Panc1 (cell line): ENCODE measurements around the gene MDM2. TPM values are rescaled to one million over a fixed set of nuclear protein-coding genes. Genes with fewer than 3 reads are reported as not detected.

Experiments used
- ATAC-seq: fragments of 200-7000 bp; cut with Tn5 transposase; 2 replicates; pipeline ENCODE4 v1.9.1; 2020; ENCODE audit warnings: mild to moderate bottlenecking, moderate library complexity
- BruUV-seq: library from RNA; stranded (reverse); fragments of 400-500 nt; replicated peaks from 2 replicates; lab custom pipeline; 2021; lab: Mats Ljungman, UMichigan
- CTCF ChIA-PET: fragments of 300-600 bp; sonication (Branson Sonifier 250); formaldehyde crosslinking; loops from one replicate; lab custom pipeline; 2022; ENCODE audit warnings: antibody characterized with exemption; lab: Charles Lee
- POLR2A ChIA-PET: fragments of 300-600 bp; sonication (Branson Sonifier 250); formaldehyde crosslinking; loops from one replicate; lab custom pipeline; 2022; ENCODE audit warnings: antibody characterized with exemption; lab: Charles Lee
- DNase-seq: peaks from one replicate; pipeline ENCODE4 v3.0.0-alpha.2; 2010; ENCODE audit warnings: low read depth, low spot score
- H3K27ac ChIP-seq: 2 replicates; pipeline ENCODE4 v1.5.1; 2011; ENCODE audit warnings: mild to moderate bottlenecking, low read length, inconsistent platforms
- H3K27me3 ChIP-seq: fragments of 200-500 bp; sonication (Bioruptor generic); 2 replicates; pipeline ENCODE4 v1.6.0; 2014; ENCODE audit warnings: low read length, inconsistent platforms; ENCODE audit not compliant: control insufficient read depth, insufficient read depth
- H3K36me3 ChIP-seq: fragments of 200-500 bp; sonication (Bioruptor generic); 2 replicates; pipeline ENCODE4 v1.5.1; 2014; ENCODE audit warnings: inconsistent platforms, mild to moderate bottlenecking, low read length, moderate library complexity; ENCODE audit not compliant: control insufficient read depth, insufficient read depth
- H3K4me1 ChIP-seq: 2 replicates; pipeline ENCODE4 v1.5.1; 2011; ENCODE audit warnings: inconsistent platforms, mild to moderate bottlenecking, low read length, moderate library complexity; ENCODE audit not compliant: control insufficient read depth, insufficient read depth
- H3K4me3 ChIP-seq, 2 experiments: 2 replicates each; pipeline ENCODE4 v1.5.1; 2011 to 2012; ENCODE audit warnings: low read depth in 2 of 2, low read length in 2 of 2, mild to moderate bottlenecking in 2 of 2, inconsistent platforms in 1 of 2, moderate library complexity in 1 of 2
- H3K9me3 ChIP-seq: fragments of 200-500 bp; sonication (Bioruptor generic); 2 replicates; pipeline ENCODE4 v1.5.1; 2014; ENCODE audit warnings: low read depth, mild to moderate bottlenecking, inconsistent platforms, low read length, moderate library complexity; ENCODE audit not compliant: control insufficient read depth, insufficient read depth
- POLR2AphosphoS5 ChIP-seq: IDR thresholded peaks from 2 replicates; pipeline ENCODE4 v1.6.1; 2012; ENCODE audit warnings: mild to moderate bottlenecking, low read depth, low read length, moderate library complexity
- REST ChIP-seq, 2 experiments: IDR thresholded peaks; 2 replicates each; pipeline ENCODE4 v1.6.1; 2011 to 2012; ENCODE audit warnings: low read depth in 2 of 2, control low read depth in 1 of 2, low read length in 1 of 2, mild to moderate bottlenecking in 1 of 2, moderate library complexity in 1 of 2; ENCODE audit not compliant: insufficient read depth in 1 of 2
- SIN3A ChIP-seq: IDR thresholded peaks from 2 replicates; pipeline ENCODE4 v1.6.1; 2012; ENCODE audit warnings: low read depth, mild to moderate bottlenecking, low read length, moderate library complexity, borderline replicate concordance; ENCODE audit not compliant: insufficient read depth
- TCF7L2 ChIP-seq: IDR thresholded peaks from 2 replicates; pipeline ENCODE4 v1.6.1; 2011; ENCODE audit warnings: mild to moderate bottlenecking, low read depth, low read length, inconsistent platforms
- in situ Hi-C: cut with HindIII; loops from 2 replicates; pipeline ENCODE4 v1.10.0; 2016; ENCODE audit warnings: low sequenced_read_pairs, low pct_unique_long_range_greater_than_20kb
- intact Hi-C: fragments of 100-400 bp; cut with micrococcal nuclease; formaldehyde crosslinking; loops from one replicate; pipeline ENCODE4 v1.10.0; 2022; ENCODE audit not compliant: unreplicated experiment
- total RNA-seq: library from RNA; stranded (reverse); gene quantifications from one replicate; pipeline ENCODE4 v1.2.1, GENCODE V29; 2021; ENCODE audit not compliant: unreplicated experiment

Gene MDM2
- total RNA-seq, 1 experiment from 2014 or later = 101 TPM

GRCh38 chr12:68790081-68790951, 17.7 kb upstream of the MDM2 start:
- Histone ChIP-seq H3K27ac (no peak overlapping the region), H3K36me3 (no peaks in the 10 kb centered on the region), H3K4me3 (no peak overlapping the region), H3K27me3 (no peaks in the 10 kb centered on the region), H3K9me3 (no peaks in the 10 kb centered on the region), H3K4me1 (no peaks in the 10 kb centered on the region)
- CTCF ChIA-PET = no interaction called here
- in situ Hi-C loops = no loop called here
- ATAC-seq = no peak
- POLR2A ChIA-PET = no interaction called here
- intact Hi-C loops = no loop called here
- DNase-seq = no peak
- no TSS peak for BruUV-seq
- TF ChIP-seq REST (IDR thresholded peaks at IDR 0.05; ENCODE audit: insufficient read depth in 1 of 2, low read depth in 2 of 2, low read length in 1 of 2) = no peak

- in situ Hi-C loops = no loop called here
- no peaks in the 10 kb centered on the region for H3K9me3 ChIP-seq
- intact Hi-C loops = no loop called here
- H3K4me1 ChIP-seq = no peaks in the 10 kb centered on the region
- no peak for ATAC-seq
- TF ChIP-seq POLR2AphosphoS5 (no peak), SIN3A (no peak)
- CTCF ChIA-PET = no interaction called here
- no peak overlapping the region for H3K27ac ChIP-seq
- BruUV-seq = no TSS peak
- POLR2A ChIA-PET = no interaction called here
- H3K27me3 ChIP-seq = no peaks in the 10 kb centered on the region
- DNase-seq = no peak
- H3K36me3 ChIP-seq = no peaks in the 10 kb centered on the region
- no peak overlapping the region for H3K4me3 ChIP-seq
Measured at GRCh38 chr12:68790952-68791234, 17.1 kb upstream of the MDM2 start.

GRCh38 chr12:68791897-68792481, 16.0 kb upstream of the MDM2 start:
- DNase-seq (no peak), ATAC-seq (no peak)
- intact Hi-C loops = no loop called here
- no TSS peak for BruUV-seq
- ChIA-PET POLR2A (interaction anchor here (0.6 kb wide), 1 partner anchor 46 kb away, joined by 3 read pairs; the partner anchor contains the start of gene SLC35E3), CTCF (no interaction called here)
- H3K9me3 ChIP-seq = no peaks in the 10 kb centered on the region
- no peak overlapping the region for H3K4me3 ChIP-seq
- no peaks in the 10 kb centered on the region for H3K36me3 ChIP-seq
- TF ChIP-seq TCF7L2 = no peak
- no peak for TF ChIP-seq REST (IDR thresholded peaks at IDR 0.05; ENCODE audit: insufficient read depth in 1 of 2, low read depth in 2 of 2, low read length in 1 of 2)
- no peaks in the 10 kb centered on the region for H3K27me3 ChIP-seq
- H3K27ac ChIP-seq = no peak overlapping the region
- in situ Hi-C loops = no loop called here
- H3K4me1 ChIP-seq = no peaks in the 10 kb centered on the region
